Activated effector memory CD4-positive, alpha-beta T cell treated with anti-CD3 and anti-CD28 coated beads, Interleukin-2, amount 50 U/mL, for 16 hours (primary cell): Measurements from ENCODE around the gene TET2.
A peak's percentile ranks its signal among the peaks of the same experiment; 100 is the strongest.

Experiments
- DNase-seq: peaks from one replicate; pipeline ENCODE4 v3.0.0-alpha.2; 2020

Gene TET2

DNA sequence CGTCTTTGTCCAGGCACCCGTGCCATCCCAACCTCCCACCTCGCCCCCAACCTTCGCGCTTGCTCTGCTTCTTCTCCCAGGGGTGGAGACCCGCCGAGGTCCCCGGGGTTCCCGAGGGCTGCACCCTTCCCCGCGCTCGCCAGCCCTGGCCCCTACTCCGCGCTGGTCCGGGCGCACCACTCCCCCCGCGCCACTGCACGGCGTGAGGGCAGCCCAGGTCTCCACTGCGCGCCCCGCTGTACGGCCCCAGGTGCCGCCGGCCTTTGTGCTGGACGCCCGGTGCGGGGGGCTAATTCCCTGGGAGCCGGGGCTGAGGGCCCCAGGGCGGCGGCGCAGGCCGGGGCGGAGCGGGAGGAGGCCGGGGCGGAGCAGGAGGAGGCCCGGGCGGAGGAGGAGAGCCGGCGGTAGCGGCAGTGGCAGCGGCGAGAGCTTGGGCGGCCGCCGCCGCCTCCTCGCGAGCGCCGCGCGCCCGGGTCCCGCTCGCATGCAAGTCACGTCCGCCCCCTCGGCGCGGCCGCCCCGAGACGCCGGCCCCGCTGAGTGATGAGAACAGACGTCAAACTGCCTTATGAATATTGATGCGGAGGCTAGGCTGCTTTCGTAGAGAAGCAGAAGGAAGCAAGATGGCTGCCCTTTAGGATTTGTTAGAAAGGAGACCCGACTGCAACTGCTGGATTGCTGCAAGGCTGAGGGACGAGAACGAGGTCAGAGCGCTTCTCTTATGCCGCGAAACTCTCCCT lies at the start of gene TET2:
Gene TET2, plus strand, starts transcription at position 601 of the 740 bp plus-strand sequence. CDS start 87,067 bp downstream, outside the sequence.
- DNase-seq, result peak; percentile 93

- no peak for DNase-seq
Observed at GRCh38 chr4:105102016-105102415, 44.7 kb upstream of the TET2 start.

DNA sequence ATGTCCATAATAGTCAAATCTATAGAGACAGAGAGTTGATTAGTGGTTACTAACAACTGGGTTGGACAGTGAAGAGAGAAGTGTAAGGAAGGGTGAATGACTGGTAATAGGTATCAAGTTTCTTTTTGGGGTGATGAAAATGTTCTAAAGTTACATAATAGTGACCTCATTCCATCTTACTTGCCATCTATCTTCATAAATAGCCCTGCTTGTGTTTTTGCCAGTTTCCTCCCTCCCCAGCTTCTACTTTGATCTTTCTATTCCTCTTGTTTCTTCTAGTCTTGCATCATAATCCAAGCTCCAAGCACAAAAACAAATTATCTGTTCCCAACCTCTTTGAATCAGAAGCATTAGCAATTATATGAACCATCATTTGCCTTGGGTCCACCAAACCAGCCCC lies 40.2 kb upstream of the TET2 start:
- DNase-seq, result no peak

GRCh38 chr4:105107095-105107856 lies 39.4 kb upstream of the TET2 start:
- DNase-seq, result no peak

DNA sequence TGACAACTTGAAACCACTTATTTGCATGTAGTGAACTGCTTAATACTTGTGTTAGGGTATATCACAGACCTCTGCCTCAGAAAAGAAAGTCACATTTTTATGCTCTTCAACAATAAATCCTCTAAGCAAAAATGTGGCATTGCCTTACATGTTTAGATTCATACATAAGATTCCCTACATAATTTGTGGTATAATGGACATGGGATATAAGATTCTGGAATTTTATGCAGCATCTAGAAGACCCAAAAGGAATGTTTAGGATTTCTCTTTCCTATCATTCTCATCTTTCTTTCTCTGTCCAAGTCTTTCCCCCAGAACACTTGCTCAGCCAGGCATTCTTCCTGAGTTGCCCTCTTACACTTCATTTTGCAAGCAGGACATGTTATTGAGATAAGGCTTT lies 37.7 kb upstream of the TET2 start:
- no peak for DNase-seq

GRCh38 chr4:105112274-105112673 lies 34.4 kb upstream of the TET2 start:
- no peak for DNase-seq

DNA sequence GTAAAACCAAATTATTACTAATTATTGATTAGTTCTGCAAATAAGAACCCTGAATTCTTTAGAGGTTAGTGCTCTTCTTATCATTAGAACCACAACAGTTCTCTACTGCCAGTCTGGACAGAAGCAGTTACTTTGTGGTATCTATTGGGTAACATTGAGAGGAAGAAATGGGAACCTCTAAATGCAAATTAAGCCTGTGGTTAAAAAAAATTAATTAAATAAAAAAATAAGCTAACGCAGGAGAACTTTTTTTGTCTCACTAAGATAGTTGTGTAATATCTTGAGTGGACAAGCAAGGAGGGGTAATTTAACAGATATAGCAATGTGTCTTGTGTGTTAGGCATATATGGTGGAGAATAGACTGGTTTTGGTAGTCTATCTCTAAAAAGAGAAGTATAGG lies 32.9 kb upstream of the TET2 start:
- DNase-seq, result no peak

- DNase-seq, result no peak
Observed at GRCh38 chr4:105116616-105117319, 29.9 kb upstream of the TET2 start.

GRCh38 chr4:105119356-105119755 lies 27.3 kb upstream of the TET2 start:
- DNase-seq, result no peak

GRCh38 chr4:105120626-105121025 lies 26.1 kb upstream of the TET2 start:
- no peak for DNase-seq

GRCh38 chr4:105122350-105122749 lies 24.3 kb upstream of the TET2 start:
- no peak for DNase-seq

DNA sequence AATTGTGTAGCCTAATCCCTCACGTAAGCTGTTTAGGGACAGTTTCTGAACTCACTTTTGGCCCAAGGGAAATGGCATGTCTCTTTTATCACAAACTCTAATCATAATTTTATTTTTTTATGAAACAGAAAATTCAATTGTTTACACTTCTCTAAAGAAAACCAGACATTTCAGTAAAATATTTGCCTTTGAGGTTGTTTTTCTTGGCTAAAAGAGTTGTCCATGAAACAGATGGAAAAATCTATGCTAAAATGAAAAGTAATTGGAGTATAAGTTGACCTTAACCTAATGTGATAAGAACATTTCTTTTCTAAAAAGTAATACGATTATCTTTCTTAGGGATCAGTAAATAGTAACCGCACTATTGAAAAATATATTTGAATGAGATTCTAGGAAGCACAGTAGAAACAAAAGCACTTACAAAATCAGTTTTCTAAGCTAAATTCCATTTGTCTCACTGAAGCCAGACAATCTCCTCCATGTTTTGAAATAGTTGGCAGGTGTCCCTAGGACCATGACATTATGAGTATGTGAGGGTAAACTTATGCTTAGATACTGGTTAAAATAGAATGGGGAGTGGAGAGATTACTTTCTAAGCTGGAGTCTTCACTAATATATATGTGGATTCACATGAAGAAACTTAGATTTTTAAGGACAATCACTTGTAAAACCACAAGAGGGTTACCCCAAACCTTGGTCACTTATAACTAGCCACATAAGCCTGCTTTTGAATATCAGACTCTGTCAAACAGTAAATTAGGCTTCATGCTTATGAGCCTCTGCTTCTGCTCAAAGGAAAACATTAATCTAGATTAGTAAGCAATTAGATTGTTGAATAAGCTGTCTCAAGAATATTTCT lies 20.1 kb upstream of the TET2 start:
- DNase-seq, result no peak

- DNase-seq, result no peak
Observed at GRCh38 chr4:105127170-105127445, 19.6 kb upstream of the TET2 start.

GRCh38 chr4:105128208-105128607 lies 18.5 kb upstream of the TET2 start:
- DNase-seq, result no peak

DNA sequence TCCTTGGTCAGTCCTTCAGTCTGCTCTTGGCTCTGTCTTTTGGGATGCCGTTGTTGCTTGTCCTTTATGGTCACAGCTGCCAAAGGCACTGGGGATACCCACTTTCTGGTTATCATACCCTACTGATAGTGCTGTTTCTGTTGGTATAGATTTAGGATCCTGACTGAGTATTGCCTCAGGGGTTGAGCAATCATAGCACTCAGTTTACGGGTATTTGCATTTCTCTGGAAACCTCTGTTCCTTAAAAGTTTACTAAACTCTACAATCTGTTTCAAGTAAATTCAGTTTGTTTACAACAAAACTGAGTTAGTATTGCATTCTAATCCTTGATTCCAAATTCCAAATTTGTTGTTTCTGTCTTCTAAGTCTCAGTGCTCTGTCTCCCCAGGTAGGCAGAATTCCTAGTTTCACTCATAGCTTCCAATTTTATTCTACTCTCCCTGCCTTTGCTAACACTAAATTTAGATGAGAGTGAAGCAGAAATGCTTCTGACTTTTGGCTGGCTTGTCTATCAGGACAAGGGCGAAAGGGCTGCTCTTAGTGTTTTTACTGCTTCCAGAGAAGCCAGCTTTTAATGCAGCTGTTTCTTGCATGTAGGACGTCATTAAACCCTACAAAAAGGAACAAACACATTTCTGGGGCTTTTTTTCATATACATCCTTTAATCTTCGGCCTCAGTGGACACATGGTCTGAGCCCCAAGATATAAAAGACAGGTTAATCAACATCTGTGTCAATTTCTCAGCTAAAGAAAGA lies 17.2 kb upstream of the TET2 start:
- no peak for DNase-seq

DNA sequence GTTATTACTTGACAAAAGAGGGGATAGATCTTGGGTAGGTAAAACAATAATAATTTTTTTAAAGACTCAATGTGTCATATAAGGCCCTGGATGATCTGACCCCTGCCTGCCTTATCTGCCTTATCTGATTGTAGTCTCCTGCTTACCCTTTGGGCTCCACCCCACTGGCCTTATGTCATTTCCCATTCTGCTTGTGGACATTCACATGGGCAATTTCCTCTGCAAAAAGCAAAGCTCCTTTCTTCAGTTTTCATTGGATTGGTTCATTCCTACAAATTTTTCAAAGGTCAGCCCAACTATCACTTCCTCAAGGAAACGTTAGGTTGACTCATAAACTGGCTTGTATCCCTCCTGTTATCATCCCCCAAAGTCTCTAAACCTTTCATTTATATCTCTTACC lies 15.7 kb upstream of the TET2 start:
- no peak for DNase-seq

DNA sequence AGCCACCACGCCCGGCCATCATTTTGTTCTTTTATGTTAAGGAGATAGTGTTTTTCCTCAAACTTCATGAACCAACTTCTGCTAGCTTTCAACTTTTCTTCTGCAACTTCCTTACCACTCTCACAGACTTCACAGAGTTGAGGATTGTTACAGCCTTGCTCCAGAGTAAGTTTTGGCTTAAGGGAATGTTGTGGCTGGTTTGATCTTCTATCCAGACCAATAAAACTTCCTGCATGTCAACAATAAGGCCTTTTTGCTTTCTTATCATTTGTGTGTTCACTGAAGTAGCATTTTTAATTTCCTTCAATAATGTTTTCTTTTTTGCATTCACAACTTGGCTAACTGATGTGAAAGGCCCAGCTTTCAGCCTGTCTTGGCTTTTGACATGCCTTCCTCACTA lies 12.7 kb upstream of the TET2 start:
- DNase-seq, result no peak

GRCh38 chr4:105135785-105136184 lies 10.9 kb upstream of the TET2 start:
- no peak for DNase-seq

GRCh38 chr4:105137121-105137875 lies 9.4 kb upstream of the TET2 start:
- DNase-seq, result no peak

DNA sequence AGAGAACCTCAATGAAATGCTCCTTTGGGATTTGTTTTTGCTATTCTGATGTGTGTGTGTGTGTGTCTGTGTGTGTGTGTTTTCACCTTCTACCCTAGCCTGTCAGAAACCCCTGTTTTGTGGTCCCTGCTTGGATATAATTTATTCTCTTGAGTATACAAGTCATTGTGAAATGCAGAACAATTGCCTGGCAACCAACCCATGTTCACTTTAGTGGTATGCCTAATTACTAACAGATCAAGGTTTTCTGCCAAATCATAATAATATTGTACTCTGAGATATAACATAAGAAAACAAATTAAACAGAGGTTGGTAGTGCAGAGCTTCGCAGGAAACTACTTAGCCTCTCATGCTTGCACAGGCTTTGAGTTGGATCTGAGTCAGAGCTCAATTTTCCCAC lies 7.0 kb upstream of the TET2 start:
- no peak for DNase-seq

GRCh38 chr4:105140684-105141490 lies 5.8 kb upstream of the TET2 start:
- peak; percentile 76 for DNase-seq
